Activated T-cell treated with anti-CD3 and anti-CD28 coated beads, Interleukin-2, amount 50 U/mL, for 72 hours (primary cell): Measurements from ENCODE around the gene MACROH2A1. TPM values are rescaled to one million over a fixed set of nuclear protein-coding genes. Genes with fewer than 3 reads are reported as not detected.

Experiments used
- ATAC-seq, 2 donors: fragments of 150-1000 bp; cut with Tn5 transposase; replicated peaks in 1 of 2; 2 replicates each; pipeline ENCODE4 v1.10.0; 2021; ENCODE audit warnings: moderate library complexity in 2 of 2, mild to moderate bottlenecking in 1 of 2
- DNase-seq, 2 donors: peaks; one replicate each; pipeline ENCODE4 v3.0.0; 2021 to 2022; ENCODE audit warnings: mixed read lengths in 1 of 2
- H3K27ac Mint-ChIP-seq: one replicate; pipeline ENCODE4 v1.8.0; 2022; ENCODE audit warnings: mild to moderate bottlenecking, moderate library complexity, mixed read lengths
- H3K27me3 Mint-ChIP-seq: one replicate; pipeline ENCODE4 v1.8.0; 2022; ENCODE audit warnings: low read depth, mixed read lengths
- H3K36me3 Mint-ChIP-seq, 2 donors: one replicate each; pipeline ENCODE4 v1.8.0; 2022; ENCODE audit warnings: mixed read lengths in 2 of 2, mild to moderate bottlenecking in 1 of 2; ENCODE audit not compliant: insufficient read depth in 2 of 2
- H3K4me1 Mint-ChIP-seq: one replicate; pipeline ENCODE4 v1.8.0; 2022; ENCODE audit warnings: low read depth, mixed read lengths
- H3K4me3 Mint-ChIP-seq, 2 donors: one replicate each; pipeline ENCODE4 v1.8.0; 2022; ENCODE audit warnings: mild to moderate bottlenecking in 2 of 2, mixed read lengths in 2 of 2, moderate library complexity in 2 of 2
- H3K9me3 Mint-ChIP-seq, 2 donors: one replicate each; pipeline ENCODE4 v1.8.0; 2022; ENCODE audit warnings: mixed read lengths in 2 of 2
- total RNA-seq, 2 donors: library from RNA; stranded (reverse); gene quantifications; one replicate each; pipeline ENCODE4 v1.2.3, GENCODE V29; 2022

The MACROH2A1 gene
- total RNA-seq, 2 donors from 2014 or later: 136 to 140 TPM

GRCh38 chr5:135345956-135346731, 52.9 kb downstream of the MACROH2A1 start:
- no peaks in the 10 kb centered on the region for H3K27me3 Mint-ChIP-seq
- peak overlapping the region; percentile 22 for H3K27ac Mint-ChIP-seq
- no peaks in the 10 kb centered on the region for H3K4me1 Mint-ChIP-seq
- H3K36me3 Mint-ChIP-seq: peaks cover 0 to 11% of the 10 kb centered on the region in 2 donors
- DNase-seq (no peak), ATAC-seq (no peak)
- no peak overlapping the region for H3K4me3 Mint-ChIP-seq
- H3K9me3 Mint-ChIP-seq: no peaks in the 10 kb centered on the region

DNA sequence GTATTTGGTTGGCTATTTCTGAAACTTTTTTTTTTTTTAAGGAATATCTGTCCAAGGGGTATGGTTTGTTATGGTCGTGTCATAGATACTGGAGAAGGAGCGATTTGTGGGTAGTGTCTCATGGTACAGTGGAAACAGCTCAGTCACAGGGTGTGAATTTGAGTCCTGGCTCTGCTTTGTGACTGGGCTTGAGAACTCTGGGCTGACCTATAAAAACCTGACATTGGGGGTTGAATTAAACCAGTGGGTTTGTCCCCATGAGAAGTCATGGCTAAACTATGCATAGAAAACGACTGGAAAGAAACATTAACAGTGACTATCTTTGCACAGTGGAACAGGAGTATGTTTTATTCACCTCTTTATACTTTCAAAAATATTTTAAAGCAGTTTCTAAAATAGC, 54.7 kb downstream of the MACROH2A1 start:
- Mint-ChIP-seq H3K4me1 (no peaks in the 10 kb centered on the region), H3K9me3 (no peaks in the 10 kb centered on the region), H3K4me3 (no peak overlapping the region), H3K27ac (peak overlapping the region; percentile 10), H3K27me3 (no peaks in the 10 kb centered on the region), H3K36me3 (peaks cover 0 to 15% of the 10 kb centered on the region in 2 donors)
- DNase-seq: no peak
- ATAC-seq: no peak

DNA sequence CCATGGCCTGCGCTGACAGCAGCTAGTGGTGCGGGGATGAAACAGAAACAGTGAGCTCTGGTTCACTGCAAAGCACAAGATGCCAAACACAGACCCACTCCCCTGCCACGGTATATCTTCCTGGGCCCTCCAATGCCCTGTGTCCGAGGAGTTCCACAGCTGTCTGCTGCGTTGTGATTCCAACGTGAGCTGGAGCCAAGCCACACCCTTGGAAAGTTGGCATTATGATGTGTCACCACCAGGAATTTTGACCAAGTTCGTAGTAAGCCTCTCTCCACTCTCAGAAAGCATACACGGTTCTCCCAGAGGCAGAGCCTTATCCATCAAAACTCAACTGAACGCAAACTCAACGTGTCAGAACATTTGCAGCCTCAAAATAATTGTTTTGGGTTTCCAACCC, 55.6 kb downstream of the MACROH2A1 start:
- Mint-ChIP-seq H3K27ac (no peak overlapping the region), H3K27me3 (no peaks in the 10 kb centered on the region), H3K9me3 (no peaks in the 10 kb centered on the region), H3K36me3 (peaks cover 2 to 15% of the 10 kb centered on the region in 2 donors), H3K4me3 (no peak overlapping the region), H3K4me1 (no peaks in the 10 kb centered on the region)
- DNase-seq (no peak), ATAC-seq (no peak)

GRCh38 chr5:135342551-135342875, 56.5 kb downstream of the MACROH2A1 start:
- Mint-ChIP-seq H3K4me1 (no peaks in the 10 kb centered on the region), H3K9me3 (no peaks in the 10 kb centered on the region), H3K36me3 (peaks cover 2 to 16% of the 10 kb centered on the region in 2 donors), H3K27me3 (no peaks in the 10 kb centered on the region), H3K27ac (no peak overlapping the region), H3K4me3 (no peak overlapping the region)
- ATAC-seq (no peak), DNase-seq (no peak)

DNA sequence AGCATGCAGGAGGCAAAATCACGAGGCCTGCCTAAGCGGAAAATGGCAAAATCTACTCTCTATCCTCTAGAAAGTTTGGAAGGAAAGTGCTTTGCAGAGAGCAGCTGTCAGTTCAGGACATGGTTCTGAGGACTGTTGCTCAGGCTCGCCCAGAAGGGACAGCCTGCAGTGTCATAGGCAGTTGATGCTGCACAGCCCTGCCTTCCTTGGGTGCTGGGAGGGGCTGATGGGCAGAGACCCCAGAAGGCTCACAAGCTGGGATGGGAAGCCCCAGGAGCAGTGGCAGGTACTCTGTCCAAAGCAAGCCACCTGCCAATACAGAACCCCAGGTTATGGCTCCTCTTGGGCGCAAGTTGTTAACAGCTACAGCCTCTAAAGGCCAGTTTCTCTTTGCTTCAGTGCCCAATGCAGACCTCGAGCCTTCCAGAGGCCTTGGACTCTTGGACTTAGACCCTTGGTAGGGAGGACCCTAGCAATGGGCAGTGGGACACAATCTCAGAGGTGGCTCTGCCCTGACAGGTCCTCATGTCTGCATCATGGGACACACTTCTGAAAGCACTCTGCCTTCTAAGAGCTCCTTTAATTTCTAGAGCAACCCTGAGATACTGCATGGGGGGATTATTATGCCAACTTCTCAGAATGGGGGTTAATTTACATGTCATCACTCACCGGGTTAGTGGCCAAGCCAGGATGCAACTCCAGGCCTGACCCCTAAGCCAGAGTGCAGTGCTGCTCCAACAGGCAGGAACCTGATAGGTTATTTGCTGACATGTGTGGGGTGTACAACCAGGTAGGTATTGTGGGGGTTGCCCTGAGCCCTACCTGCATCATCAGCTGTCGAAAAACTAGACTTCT, 57.1 kb downstream of the MACROH2A1 start:
- no peak for ATAC-seq
- H3K27ac Mint-ChIP-seq: peak overlapping the region; percentile 74
- H3K4me1 Mint-ChIP-seq: no peaks in the 10 kb centered on the region
- no peaks in the 10 kb centered on the region for H3K27me3 Mint-ChIP-seq
- peaks cover 2 to 16% of the 10 kb centered on the region in 2 donors for H3K36me3 Mint-ChIP-seq
- no peak for DNase-seq
- H3K9me3 Mint-ChIP-seq: no peaks in the 10 kb centered on the region
- H3K4me3 Mint-ChIP-seq: no peak overlapping the region

- Mint-ChIP-seq H3K27ac (peak overlapping the region; percentile 35), H3K4me3 (no peak overlapping the region), H3K9me3 (no peaks in the 10 kb centered on the region), H3K27me3 (no peaks in the 10 kb centered on the region), H3K4me1 (no peaks in the 10 kb centered on the region), H3K36me3 (peaks cover 2 to 16% of the 10 kb centered on the region in 2 donors)
- DNase-seq: no peak
- no peak for ATAC-seq
Measured at GRCh38 chr5:135341016-135341666, 57.9 kb downstream of the MACROH2A1 start.

DNA sequence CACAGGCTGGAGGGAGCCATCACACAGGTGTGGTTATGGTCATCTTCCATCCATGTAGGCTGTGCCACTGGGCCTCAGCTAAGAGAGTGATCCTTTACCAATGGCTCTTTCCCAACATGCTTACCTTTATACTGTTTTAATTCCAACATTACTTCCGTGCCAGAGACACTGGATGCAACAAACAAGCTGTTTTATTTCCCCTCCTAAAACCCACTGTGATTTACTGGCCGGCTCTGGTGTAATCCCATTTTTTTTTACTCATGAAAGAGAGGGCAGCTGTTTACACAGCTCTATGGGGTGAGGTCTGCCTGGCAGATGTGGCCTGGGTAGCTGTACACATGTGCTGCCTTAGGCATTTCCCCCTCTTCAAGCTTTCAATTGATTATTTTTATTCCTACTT, 58.5 kb downstream of the MACROH2A1 start:
- H3K9me3 Mint-ChIP-seq: no peaks in the 10 kb centered on the region
- peaks cover 2 to 16% of the 10 kb centered on the region in 2 donors for H3K36me3 Mint-ChIP-seq
- H3K27me3 Mint-ChIP-seq: no peaks in the 10 kb centered on the region
- DNase-seq: no peak
- ATAC-seq: no peak
- no peaks in the 10 kb centered on the region for H3K4me1 Mint-ChIP-seq
- H3K27ac Mint-ChIP-seq: no peak overlapping the region
- no peak overlapping the region for H3K4me3 Mint-ChIP-seq

- no peak overlapping the region for H3K27ac Mint-ChIP-seq
- no peak overlapping the region for H3K4me3 Mint-ChIP-seq
- ATAC-seq: no peak
- no peaks in the 10 kb centered on the region for H3K27me3 Mint-ChIP-seq
- no peaks in the 10 kb centered on the region for H3K9me3 Mint-ChIP-seq
- no peak for DNase-seq
- peaks cover 2 to 16% of the 10 kb centered on the region in 2 donors for H3K36me3 Mint-ChIP-seq
- no peaks in the 10 kb centered on the region for H3K4me1 Mint-ChIP-seq
Measured at GRCh38 chr5:135339623-135340022, 59.4 kb downstream of the MACROH2A1 start.

- H3K4me3 Mint-ChIP-seq: no peak overlapping the region
- H3K9me3 Mint-ChIP-seq: no peaks in the 10 kb centered on the region
- no peak for ATAC-seq
- H3K27ac Mint-ChIP-seq: no peak overlapping the region
- H3K27me3 Mint-ChIP-seq: no peaks in the 10 kb centered on the region
- DNase-seq: no peak
- no peaks in the 10 kb centered on the region for H3K4me1 Mint-ChIP-seq
- H3K36me3 Mint-ChIP-seq: peaks cover 2 to 15% of the 10 kb centered on the region in 2 donors
Measured at GRCh38 chr5:135339189-135339588, 59.8 kb downstream of the MACROH2A1 start.

DNA sequence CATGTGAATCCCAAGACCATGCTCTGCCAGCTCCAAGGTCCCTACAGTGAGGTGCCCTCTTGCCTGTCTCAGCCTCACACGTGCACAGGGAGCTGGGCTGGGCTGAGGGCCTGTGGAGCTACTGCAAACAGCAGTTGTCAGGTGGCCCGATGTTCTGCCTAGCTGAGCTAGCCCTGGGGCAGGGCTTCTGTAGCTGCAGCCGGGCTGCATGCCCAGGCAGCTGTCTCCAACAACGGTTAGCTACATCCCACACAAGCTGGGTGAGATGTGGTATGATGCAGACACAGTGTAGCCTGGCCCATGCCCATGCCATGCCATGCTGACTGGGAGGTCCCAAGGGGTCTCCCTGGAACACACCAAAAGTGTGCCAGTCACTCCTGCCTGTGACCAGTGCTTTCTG, 62.0 kb downstream of the MACROH2A1 start:
- Mint-ChIP-seq H3K36me3 (peaks cover 2 to 8% of the 10 kb centered on the region in 2 donors), H3K4me1 (no peaks in the 10 kb centered on the region), H3K27ac (peak overlapping the region; percentile 75), H3K9me3 (no peaks in the 10 kb centered on the region), H3K27me3 (no peaks in the 10 kb centered on the region), H3K4me3 (no peak overlapping the region)
- no peak for ATAC-seq
- DNase-seq: no peak

DNA sequence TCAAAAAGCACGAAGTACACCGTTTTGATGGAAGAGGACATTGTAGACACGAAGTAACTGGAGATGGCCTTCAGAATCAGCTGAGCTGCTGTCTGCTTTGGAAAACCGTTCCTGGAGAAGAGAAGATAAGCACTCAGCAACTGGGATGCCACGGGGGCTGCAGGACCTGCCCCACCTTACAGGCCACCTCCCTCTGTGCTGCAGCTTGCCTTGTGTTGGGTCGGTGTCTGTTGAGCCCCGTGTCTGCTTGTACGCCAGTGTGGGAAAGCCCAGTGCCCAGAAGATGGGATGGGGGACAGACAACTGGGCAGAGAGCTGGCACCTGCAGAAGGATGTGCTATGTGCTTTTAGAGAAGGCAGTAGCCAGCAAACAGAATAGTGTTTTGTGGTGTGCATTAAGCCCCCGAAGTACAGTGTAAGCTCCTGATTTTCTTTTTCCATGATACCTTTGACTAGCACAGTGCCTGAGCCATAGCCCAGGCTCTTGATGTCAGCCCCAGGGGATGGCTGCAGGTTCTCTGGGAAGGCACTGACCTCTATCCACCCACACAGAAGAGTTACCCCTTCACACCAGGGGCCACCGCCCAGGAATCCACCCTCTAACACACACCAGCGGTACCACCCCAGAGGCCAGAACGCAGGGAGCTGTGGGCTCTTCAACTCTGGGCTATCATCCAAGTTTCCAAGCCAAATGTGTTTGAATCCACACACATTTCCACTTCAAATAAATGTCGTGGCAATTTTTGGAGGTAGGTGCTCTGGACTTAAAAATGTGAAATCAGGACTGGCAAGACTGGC, 63.8 kb downstream of the MACROH2A1 start:
- DNase-seq: no peak
- H3K9me3 Mint-ChIP-seq: no peaks in the 10 kb centered on the region
- H3K27me3 Mint-ChIP-seq: no peaks in the 10 kb centered on the region
- peaks cover 2 to 4% of the 10 kb centered on the region in 2 donors for H3K36me3 Mint-ChIP-seq
- no peak overlapping the region for H3K27ac Mint-ChIP-seq
- H3K4me3 Mint-ChIP-seq: no peak overlapping the region
- no peaks in the 10 kb centered on the region for H3K4me1 Mint-ChIP-seq
- ATAC-seq: no peak

- H3K27ac Mint-ChIP-seq: peak overlapping the region; percentile 29
- DNase-seq: no peak
- no peaks in the 10 kb centered on the region for H3K27me3 Mint-ChIP-seq
- no peak overlapping the region for H3K4me3 Mint-ChIP-seq
- no peak for ATAC-seq
- H3K4me1 Mint-ChIP-seq: no peaks in the 10 kb centered on the region
- no peaks in the 10 kb centered on the region for H3K9me3 Mint-ChIP-seq
- peaks cover 0 to 4% of the 10 kb centered on the region in 2 donors for H3K36me3 Mint-ChIP-seq
Measured at GRCh38 chr5:135333732-135334515, 65.1 kb downstream of the MACROH2A1 start.
